Measurements from ENCODE around the gene NAXD. TPM values are rescaled to one million over a fixed set of nuclear protein-coding genes. Genes with fewer than 3 reads are reported as not detected.
A peak's percentile ranks its signal among the peaks of the same experiment; 100 is the strongest.

The NAXD gene
- total and polyA plus RNA-seq, 10 of the 15 experiments (the other 5 are each of a cell fraction or from before 2014, with no cell fraction given), result 1.5 to 36.2 (median 23.8) TPM

DNA sequence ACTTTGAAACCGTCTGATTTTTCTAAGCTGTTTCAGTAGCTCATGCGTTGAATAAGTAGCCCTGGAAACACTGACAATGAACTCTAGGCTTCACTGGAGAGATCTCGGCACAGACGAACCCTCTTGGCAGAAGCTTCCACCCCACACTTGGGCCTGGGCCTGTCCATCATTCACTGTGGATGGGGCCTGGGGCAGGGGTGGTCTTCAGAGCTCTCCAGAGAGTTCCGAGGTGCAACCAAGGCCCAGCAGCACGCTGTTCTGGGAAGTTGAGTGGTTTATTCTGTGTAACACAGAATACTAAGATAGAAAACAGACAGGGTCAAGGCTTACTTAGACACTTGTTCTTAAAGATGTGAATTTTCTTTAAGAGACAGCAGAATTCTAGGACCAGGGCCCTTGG is 21.9 kb downstream of the NAXD start (continued):
- TF ChIP-seq TCF7 (IDR thresholded peaks at IDR 0.05; ENCODE audit: borderline replicate concordance), result no peak

DNA sequence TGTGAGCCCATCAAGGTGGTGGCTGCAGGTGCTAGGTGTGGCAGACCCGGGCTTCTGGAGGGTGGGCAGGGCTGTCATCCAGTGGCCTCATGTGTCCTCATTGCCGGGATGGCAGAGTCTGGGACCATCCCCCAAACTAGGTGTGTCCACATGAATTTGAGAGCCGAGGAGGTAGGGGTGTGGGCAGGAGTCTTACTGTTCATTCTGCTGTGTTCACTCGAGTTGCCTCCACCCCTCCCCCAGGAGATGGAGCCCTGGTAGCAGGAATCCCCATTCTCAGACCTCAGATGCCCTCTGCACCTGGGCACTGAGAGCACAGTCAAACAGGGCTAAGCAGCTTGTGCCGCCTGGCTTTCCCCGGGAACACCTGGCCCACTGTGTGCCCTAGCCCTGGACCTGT is 22.4 kb downstream of the NAXD start:
- CTCF ChIA-PET, result no interaction called here
- SMC1A ChIA-PET (ENCODE audit: uncharacterized antibody, unreplicated experiment), result interaction anchor here (0.8 kb wide), 2 partner anchors 21 to 71 kb away, joined by 3 read pairs; no protein-coding TSS in a partner anchor
- Histone ChIP-seq H3K27ac (ENCODE audit: control insufficient read depth, insufficient read depth) (no peak overlapping the region), H2AFZ (ENCODE audit: control insufficient read depth, low read depth, low read length) (no peak overlapping the region), H3K36me3 (ENCODE audit: control insufficient read depth in 2 of 2, insufficient read depth in 2 of 2, low read length in 1 of 2) (peaks cover 39 to 51% of the 10 kb centered on the region in 2 experiments), H3K4me1 (ENCODE audit: control insufficient read depth, insufficient read depth, low read length) (no peaks in the 10 kb centered on the region), H3K4me3 (no peak overlapping the region), H4K20me1 (ENCODE audit: control insufficient read depth, insufficient read depth) (no peaks in the 10 kb centered on the region; the same call in 1 of the 2 replicates), H3K27me3 (replicated peaks in 1 of 2; ENCODE audit: control insufficient read depth in 2 of 2, insufficient read depth in 2 of 2, low read length in 1 of 2) (no peaks in the 10 kb centered on the region), H3K9me3 (replicated peaks; ENCODE audit: control insufficient read depth, insufficient read depth, low read length) (no peaks in the 10 kb centered on the region), H3K9ac (ENCODE audit: control insufficient read depth, insufficient read depth, low read length) (no peak overlapping the region), H3K4me2 (ENCODE audit: control insufficient read depth, insufficient read depth) (no peak overlapping the region), H3K79me2 (ENCODE audit: control insufficient read depth, insufficient read depth, low read length) (no peaks in the 10 kb centered on the region)
- WGBS (ENCODE audit: insufficient coverage, insufficient replicate concordance, low lambda C conversion rate, missing lambda C conversion rate), result 74% methylated on average over 6 of the region's 6 CpGs
- TF ChIP-seq, protein P1, sequence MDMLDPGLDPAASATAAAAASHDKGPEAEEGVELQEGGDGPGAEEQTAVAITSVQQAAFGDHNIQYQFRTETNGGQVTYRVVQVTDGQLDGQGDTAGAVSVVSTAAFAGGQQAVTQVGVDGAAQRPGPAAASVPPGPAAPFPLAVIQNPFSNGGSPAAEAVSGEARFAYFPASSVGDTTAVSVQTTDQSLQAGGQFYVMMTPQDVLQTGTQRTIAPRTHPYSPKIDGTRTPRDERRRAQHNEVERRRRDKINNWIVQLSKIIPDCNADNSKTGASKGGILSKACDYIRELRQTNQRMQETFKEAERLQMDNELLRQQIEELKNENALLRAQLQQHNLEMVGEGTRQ (IDR thresholded peaks at IDR 0.05; ENCODE audit: borderline replicate concordance, low read depth, low read length), result no peak
- TF ChIP-seq, protein P2, sequence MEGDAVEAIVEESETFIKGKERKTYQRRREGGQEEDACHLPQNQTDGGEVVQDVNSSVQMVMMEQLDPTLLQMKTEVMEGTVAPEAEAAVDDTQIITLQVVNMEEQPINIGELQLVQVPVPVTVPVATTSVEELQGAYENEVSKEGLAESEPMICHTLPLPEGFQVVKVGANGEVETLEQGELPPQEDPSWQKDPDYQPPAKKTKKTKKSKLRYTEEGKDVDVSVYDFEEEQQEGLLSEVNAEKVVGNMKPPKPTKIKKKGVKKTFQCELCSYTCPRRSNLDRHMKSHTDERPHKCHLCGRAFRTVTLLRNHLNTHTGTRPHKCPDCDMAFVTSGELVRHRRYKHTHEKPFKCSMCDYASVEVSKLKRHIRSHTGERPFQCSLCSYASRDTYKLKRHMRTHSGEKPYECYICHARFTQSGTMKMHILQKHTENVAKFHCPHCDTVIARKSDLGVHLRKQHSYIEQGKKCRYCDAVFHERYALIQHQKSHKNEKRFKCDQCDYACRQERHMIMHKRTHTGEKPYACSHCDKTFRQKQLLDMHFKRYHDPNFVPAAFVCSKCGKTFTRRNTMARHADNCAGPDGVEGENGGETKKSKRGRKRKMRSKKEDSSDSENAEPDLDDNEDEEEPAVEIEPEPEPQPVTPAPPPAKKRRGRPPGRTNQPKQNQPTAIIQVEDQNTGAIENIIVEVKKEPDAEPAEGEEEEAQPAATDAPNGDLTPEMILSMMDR (IDR thresholded peaks at IDR 0.05 in 2 of 3, conservative IDR thresholded peaks at IDR 0.05 in 1 of 3; ENCODE audit: control insufficient read depth in 2 of 3, extremely low read depth in 1 of 3, insufficient read depth in 1 of 3, low read depth in 3 of 3, low read length in 3 of 3), result peak in 1 of 3 experiments; percentile 21; a peak in 2 of 6 replicates
- no peak for TF ChIP-seq CREB1 (IDR thresholded peaks at IDR 0.05; ENCODE audit: low read depth)
- intact Hi-C loops (cut with micrococcal nuclease; ENCODE audit: unreplicated experiment) (no loop called here), in situ Hi-C loops (cut with MboI) (no loop called here)
- BruUV-seq (replicated peaks), result no TSS peak
- FAIRE-seq (no peak), ATAC-seq (no peak; the same call in 2 of the 3 replicates), DNase-seq (ENCODE audit: low read depth, low spot score) (no peak)
- POLR2A ChIA-PET, result interaction anchor here (1.1 kb wide), 1 partner anchor 14 kb away, joined by 4 read pairs; no protein-coding TSS in a partner anchor
- RAD21 ChIA-PET (ENCODE audit: unreplicated experiment), result no interaction called here
